GM19455 (cell line): ENCODE results near the gene FAM193A.
"Not testable (repeated sequence)": the region's sequence is repeated elsewhere in the genome, so short reads cannot be mapped to it uniquely, and the experiment has no call there.

Source experiments
- ATAC-seq: cut with Tn5 transposase; IDR thresholded peaks from one replicate; pipeline ENCODE4 v1.9.1; 2021; ENCODE audit not compliant: unreplicated experiment

The FAM193A gene

GRCh38 chr4:2721586-2721985 lies 185.1 kb downstream of the FAM193A start:
- ATAC-seq = no peak

DNA sequence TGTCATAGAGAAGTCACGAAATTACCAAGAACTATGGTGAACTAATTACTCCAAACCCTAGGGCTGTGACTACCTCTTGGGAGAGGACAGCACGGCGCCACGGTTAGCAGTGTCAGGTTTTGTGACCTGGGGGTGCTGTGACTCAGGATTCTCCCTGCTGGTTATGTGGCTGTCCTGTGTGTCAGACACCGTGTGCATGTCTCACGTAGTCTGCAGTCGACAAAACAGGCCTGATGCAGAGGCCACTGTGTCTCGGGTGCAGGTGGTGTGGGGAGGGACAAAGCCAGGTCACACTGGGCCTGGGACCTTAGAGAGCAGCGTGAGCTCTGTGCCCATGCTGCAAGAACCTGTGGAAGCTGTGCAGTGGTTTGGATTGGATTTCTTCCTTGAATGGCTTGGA lies 185.6 kb downstream of the FAM193A start:
- no peak for ATAC-seq

GRCh38 chr4:2723751-2724150 lies 187.3 kb downstream of the FAM193A start:
- ATAC-seq = no peak

DNA sequence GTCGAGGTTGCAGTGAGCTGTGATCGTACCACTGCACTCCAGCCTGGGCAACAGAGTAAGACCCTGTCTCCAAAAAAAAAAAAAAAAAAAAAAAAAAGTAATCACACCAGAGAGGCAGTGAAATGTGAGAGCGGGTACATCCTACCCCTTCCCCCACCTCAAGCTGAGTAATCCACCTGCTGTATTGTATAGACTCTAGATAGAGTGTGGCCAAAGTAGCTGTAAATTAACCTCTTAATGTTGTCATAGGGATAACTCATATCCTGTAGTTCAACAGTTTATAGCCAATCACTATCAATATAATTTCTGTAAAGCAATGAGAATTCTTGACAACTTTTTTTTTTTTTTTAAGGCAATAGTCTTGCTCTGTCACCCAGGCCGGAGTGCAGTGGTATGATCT lies 188.9 kb downstream of the FAM193A start:
- ATAC-seq = no peak

GRCh38 chr4:2726881-2727280 lies 190.4 kb downstream of the FAM193A start:
- ATAC-seq = not testable (repeated sequence)

DNA sequence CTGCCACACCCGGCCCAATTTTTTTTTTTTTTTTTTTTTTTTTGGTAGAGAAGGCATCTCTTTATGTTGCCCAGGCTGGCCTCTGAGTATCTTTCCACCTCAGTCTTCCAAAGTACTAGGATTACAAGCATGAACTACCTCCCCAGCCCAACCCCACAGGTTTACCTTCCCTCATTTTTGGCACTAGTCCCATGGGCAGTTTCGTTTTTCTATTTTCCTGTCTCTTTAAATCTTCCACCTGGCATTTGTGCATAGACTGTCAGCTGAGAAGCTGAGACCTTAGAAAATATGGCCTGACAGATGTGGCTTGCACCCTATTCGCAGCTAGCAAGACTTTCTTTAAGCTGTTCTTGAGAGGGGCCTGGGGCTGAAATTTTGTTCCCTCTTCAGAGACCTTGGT lies 191.8 kb downstream of the FAM193A start:
- ATAC-seq = no peak

GRCh38 chr4:2728806-2729532 lies 192.5 kb downstream of the FAM193A start:
- ATAC-seq = no peak

DNA sequence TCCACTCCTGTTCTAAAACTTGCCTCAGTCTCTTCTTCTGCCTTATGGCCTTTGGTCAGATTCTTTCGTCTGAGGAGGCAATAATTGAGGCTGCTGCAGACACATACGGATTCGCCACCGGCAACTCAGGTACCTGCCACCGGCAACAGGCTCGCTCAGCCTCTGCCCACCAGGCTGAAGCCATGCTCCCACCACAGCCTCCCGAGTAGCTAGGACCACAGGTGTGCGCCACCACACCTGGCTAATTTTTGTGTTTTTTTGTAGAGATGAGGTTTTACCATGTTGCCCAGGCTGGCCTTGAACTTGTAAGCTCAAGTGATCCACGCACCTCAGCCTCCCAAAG lies 193.1 kb downstream of the FAM193A start:
- ATAC-seq = no peak

DNA sequence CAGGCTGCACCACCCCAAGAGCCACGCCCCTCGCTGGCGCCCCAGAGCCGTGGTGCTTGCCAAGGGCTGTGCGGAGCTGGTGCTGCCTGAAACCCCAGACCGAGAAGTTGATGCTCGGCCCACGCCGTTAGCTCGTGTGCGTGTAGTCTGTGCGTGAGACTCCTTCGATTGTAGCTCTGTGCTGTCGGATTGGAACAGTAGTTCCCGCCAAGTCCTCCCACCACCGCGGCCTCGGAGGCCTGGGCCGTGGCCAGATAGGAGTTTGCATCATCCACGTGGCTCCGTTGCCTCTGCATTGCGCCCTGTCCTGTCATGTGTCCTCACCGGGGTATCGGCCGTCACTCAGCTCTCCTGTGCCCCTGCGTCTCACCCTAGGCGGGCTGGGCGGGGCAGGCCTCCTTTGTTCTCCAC lies 195.5 kb downstream of the FAM193A start:
- ATAC-seq = no peak

DNA sequence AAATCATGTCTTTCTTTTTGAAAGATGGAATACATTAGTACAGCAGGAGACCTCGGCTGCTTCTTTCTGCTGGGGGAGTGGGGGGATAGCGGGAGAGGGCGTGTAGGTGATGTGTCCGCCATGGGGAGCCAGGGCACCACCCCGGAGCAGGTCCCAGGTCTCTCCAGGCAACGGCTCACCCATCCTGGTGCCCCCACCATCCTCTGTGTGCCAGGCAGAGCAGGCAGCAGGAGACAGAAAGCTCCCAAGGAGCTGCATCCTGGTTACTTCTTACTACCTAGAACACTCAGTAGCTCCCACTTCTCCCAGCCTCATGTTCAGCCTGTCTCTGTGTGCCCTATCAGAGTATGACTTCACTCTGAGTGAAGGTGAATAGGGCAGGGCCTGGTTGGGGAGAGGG lies 196.1 kb downstream of the FAM193A start:
- no peak for ATAC-seq

- no peak for ATAC-seq
These were observed 196.8 kb downstream of the FAM193A start for GRCh38 chr4:2733001-2733843.

DNA sequence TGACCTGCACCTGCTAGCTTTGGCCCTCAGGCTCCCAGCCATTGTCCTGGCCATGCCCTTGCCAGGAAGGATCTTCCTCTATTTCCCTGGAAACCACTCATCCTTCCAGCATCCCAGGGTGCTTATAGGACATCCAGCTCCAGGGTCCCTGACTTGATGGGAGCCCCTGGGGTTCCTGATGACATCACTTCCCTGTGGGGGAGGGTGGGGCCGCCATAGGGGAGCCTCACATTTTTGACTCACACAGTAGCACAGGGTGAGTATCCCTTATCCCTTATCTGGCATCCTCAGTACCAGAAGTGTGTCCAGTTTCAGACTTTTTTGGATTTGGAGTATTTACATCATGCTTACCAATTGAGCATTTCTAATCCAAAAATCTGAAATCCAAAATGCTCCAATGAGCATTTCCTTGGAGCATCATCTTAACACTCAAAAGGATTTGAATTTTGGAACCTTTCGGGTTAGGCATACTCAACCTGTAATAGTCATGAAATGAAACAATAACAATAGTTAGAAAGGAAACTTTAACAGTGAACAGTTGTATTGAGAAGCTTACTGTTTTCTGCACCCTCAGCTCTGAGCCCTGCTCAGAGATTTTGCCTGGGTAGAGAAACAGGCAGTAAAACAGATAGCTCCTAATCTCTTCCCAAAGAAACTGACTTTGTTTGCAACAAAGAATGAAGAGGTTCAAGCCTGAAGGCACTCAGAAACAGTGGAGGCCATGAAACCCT lies 197.6 kb downstream of the FAM193A start:
- ATAC-seq = no peak

DNA sequence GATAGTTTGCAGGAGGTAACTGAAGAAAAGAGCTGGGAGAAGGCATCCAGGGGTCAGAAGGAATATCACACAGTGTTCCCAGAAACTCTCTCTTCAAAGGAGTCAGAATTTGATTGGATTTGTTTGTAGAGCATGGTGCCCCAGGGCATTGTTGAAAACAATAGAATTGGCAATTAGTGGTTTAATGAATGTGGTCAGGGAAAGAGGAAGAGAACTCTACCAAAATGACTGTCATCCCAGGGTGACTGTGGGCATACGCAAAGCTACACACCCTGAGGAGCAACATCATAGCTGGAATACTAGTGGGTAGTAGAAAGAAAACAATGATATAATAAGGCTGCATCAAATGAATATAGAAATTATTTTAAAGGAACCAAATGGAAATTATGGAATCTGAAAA lies 198.2 kb downstream of the FAM193A start:
- ATAC-seq = no peak

- no peak for ATAC-seq
These were observed 199.4 kb downstream of the FAM193A start for GRCh38 chr4:2735869-2736268.

DNA sequence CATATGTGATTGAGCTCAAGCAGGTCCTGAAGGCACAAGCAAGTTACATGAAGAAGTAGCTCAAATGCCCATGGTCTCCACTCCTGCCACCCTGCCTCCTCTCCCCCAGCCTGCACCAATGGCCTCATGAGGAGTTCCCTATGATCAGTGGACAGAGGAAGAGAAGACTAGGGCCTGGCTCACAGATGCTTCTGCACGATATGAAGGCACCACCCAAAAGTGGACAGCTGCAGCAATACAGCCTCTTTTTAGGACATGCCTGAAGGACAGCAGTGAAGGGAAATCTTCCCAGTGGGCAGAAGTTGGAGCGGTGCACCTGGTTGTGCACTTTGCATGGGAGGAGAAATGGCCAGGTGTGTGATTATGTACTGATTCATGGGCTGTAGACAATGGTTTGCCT lies 201.8 kb downstream of the FAM193A start:
- ATAC-seq = not testable (repeated sequence)

GRCh38 chr4:2741626-2742025 lies 205.2 kb downstream of the FAM193A start:
- no peak for ATAC-seq

- no peak for ATAC-seq
These were observed 205.8 kb downstream of the FAM193A start for GRCh38 chr4:2742081-2742822.

- ATAC-seq = no peak
These were observed 206.5 kb downstream of the FAM193A start for GRCh38 chr4:2742823-2743517.

GRCh38 chr4:2743518-2744445 lies 207.3 kb downstream of the FAM193A start:
- no peak for ATAC-seq
